ENCODE measurements around the gene ZNF319. TPM values are rescaled to one million over a fixed set of nuclear protein-coding genes. Genes with fewer than 3 reads are reported as not detected.

The ZNF319 gene
- polyA plus RNA-seq, 1 experiment: 4.7 TPM

DNA sequence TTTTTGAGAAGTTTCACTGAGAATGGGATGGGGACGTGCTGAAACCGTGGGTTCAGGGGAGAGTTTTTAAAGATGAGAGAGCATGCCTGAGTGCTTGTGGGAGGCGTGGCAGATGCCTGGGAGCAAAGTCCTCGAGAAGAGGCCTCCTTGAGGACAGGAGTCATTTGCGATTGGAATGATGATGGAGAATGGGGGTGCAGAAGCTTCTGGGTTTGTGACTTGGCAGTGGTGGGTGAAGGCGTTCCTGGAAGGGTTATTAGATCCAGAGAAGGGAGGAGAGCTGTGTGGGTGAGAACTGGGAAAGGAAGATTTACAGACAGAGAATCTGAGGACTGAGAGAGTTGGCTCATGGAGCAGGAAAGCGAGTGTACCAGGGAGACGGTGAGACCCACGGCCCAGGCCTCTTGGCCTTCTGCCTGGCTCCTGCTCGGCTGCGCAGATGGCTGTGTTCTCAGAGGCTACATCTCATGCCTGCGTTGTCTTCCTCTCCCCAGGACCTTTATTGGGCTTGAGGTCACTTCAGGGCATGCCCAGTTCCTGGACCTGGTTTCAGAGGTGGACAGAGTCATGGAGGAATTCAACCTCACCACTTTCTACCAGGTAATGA is 16.5 kb upstream of the ZNF319 start:
- no peak overlapping the region for H3K27ac ChIP-seq (ENCODE audit: low read depth, low read length)
- no peak for DNase-seq (ENCODE audit: low read depth, low spot score)
- H3K9me3 ChIP-seq (ENCODE audit: control insufficient read depth, insufficient read depth, low read length): no peaks in the 10 kb centered on the region
- TF ChIP-seq, protein P1, sequence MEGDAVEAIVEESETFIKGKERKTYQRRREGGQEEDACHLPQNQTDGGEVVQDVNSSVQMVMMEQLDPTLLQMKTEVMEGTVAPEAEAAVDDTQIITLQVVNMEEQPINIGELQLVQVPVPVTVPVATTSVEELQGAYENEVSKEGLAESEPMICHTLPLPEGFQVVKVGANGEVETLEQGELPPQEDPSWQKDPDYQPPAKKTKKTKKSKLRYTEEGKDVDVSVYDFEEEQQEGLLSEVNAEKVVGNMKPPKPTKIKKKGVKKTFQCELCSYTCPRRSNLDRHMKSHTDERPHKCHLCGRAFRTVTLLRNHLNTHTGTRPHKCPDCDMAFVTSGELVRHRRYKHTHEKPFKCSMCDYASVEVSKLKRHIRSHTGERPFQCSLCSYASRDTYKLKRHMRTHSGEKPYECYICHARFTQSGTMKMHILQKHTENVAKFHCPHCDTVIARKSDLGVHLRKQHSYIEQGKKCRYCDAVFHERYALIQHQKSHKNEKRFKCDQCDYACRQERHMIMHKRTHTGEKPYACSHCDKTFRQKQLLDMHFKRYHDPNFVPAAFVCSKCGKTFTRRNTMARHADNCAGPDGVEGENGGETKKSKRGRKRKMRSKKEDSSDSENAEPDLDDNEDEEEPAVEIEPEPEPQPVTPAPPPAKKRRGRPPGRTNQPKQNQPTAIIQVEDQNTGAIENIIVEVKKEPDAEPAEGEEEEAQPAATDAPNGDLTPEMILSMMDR (IDR thresholded peaks at IDR 0.05; ENCODE audit: low read depth, low read length): no peak
- no peak overlapping the region for H3K4me3 ChIP-seq (ENCODE audit: low read depth, low read length)
- POLR2A ChIA-PET: no interaction called here
- CTCF ChIA-PET: no interaction called here
- H3K27me3 ChIP-seq (ENCODE audit: control insufficient read depth, insufficient read depth, low read length): no peaks in the 10 kb centered on the region

DNA sequence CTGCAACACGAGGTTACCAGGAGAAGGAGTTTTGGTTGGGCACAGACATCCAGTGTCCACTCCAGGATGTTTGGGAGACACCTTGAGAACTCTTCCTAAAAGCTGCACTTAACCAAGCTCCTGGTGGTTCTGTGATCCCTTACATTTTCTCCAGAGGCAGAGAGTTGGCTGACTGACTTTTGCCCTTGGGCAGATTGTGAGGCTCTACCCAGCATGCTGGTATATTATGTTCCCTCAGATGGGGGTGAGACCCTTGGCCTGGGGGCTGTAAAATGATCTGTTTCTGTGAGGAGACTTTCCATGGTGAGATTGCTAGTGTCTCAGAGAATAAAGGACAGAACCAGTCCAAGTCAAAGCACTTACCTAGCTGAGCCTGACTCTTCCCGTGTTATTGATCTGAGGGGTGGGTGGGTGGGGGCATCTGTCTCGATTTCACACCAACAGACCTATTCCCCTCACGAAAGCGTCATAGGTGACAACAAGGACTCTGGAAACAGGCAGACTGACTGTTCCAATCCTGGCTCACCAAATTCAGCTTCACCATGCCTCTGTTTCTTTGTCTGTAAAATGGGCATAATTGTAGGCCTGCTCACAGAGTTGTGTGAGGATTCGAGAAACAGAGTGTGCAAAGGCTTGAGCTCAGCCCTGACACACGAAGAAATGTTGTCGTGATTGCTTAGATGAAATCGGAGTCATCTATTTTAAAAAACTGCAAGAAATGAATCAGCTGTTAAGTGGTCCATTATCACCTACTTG is 12.9 kb upstream of the ZNF319 start:
- ChIA-PET POLR2A (no interaction called here), CTCF (interaction anchor here (0.6 to 1.3 kb wide), 3 partner anchors 84 to 712 kb away, joined by 3 to 7 read pairs (median 6); no protein-coding TSS in a partner anchor)

DNA sequence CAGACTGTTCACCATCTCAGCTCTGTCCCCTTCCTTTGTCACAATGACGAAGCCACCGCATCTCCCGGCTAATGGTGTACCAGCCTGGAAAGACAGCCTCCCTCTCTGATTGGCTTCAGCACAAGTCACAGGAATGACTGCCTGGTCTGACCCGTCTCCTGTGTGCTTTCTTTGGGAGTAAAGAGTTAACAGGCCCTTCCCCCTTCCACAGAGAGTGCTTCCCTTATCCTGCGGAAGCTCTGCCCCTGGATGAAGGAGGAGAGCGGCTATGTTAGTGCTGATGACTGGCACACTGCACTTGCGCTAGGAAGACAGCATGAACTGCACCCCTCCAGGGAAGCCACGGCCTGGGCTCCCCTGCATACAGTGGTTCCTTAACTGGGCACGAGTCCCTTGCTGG is 12.0 kb upstream of the ZNF319 start:
- TF ChIP-seq, protein P1 (IDR thresholded peaks at IDR 0.05; ENCODE audit: low read depth, low read length): no peak
- DNase-seq (ENCODE audit: low read depth, low spot score): no peak
- ChIA-PET CTCF (no interaction called here), POLR2A (no interaction called here)
- Histone ChIP-seq H3K9me3 (ENCODE audit: control insufficient read depth, insufficient read depth, low read length) (no peaks in the 10 kb centered on the region), H3K4me3 (ENCODE audit: low read depth, low read length) (no peak overlapping the region), H3K27ac (ENCODE audit: low read depth, low read length) (no peak overlapping the region), H3K27me3 (ENCODE audit: control insufficient read depth, insufficient read depth, low read length) (no peaks in the 10 kb centered on the region)

More for the DNA sequence above, 12.9 kb upstream of the ZNF319 start:
- H3K4me3 ChIP-seq (ENCODE audit: low read depth, low read length): no peak overlapping the region
- no peaks in the 10 kb centered on the region for H3K9me3 ChIP-seq (ENCODE audit: control insufficient read depth, insufficient read depth, low read length)
- no peak for DNase-seq (ENCODE audit: low read depth, low spot score)
- H3K27ac ChIP-seq (ENCODE audit: low read depth, low read length): no peak overlapping the region
- TF ChIP-seq, protein P1 (IDR thresholded peaks at IDR 0.05; ENCODE audit: low read depth, low read length): no peak
- H3K27me3 ChIP-seq (ENCODE audit: control insufficient read depth, insufficient read depth, low read length): no peaks in the 10 kb centered on the region

DNA sequence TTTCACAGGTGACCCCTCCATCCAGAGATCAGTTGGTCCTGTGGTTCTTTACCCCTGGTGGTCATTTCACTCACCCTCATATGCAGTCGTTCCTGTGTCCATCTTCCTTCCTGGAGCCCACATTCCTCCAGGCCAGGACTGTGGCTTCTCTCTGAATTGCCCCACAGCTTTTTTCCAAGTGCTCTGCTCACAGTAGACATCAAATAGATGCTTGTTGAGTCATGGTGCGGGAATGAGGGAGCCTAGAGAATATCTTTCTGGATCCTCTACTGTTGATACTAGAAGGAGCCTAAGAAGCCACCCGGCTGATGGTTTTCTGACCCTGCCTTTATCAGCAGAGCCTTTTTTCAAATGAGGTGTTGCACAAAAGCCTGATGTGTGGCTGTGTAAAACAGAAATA is 11.2 kb upstream of the ZNF319 start:
- CTCF ChIA-PET: interaction anchor here (1.1 to 1.7 kb wide), 3 partner anchors 105 to 421 kb away, joined by 3 to 9 read pairs (median 3); no protein-coding TSS in a partner anchor
- Histone ChIP-seq H3K27ac (ENCODE audit: low read depth, low read length) (peak overlapping the region; percentile 59), H3K27me3 (ENCODE audit: control insufficient read depth, insufficient read depth, low read length) (no peaks in the 10 kb centered on the region), H3K4me3 (ENCODE audit: low read depth, low read length) (no peak overlapping the region), H3K9me3 (ENCODE audit: control insufficient read depth, insufficient read depth, low read length) (no peaks in the 10 kb centered on the region)
- TF ChIP-seq, protein P1 (IDR thresholded peaks at IDR 0.05; ENCODE audit: low read depth, low read length): peak; percentile 21
- DNase-seq (ENCODE audit: low read depth, low spot score): peak; percentile 52
- POLR2A ChIA-PET: interaction anchor here (0.7 kb wide), 1 partner anchor 627 kb away, joined by 3 read pairs; no protein-coding TSS in a partner anchor

DNA sequence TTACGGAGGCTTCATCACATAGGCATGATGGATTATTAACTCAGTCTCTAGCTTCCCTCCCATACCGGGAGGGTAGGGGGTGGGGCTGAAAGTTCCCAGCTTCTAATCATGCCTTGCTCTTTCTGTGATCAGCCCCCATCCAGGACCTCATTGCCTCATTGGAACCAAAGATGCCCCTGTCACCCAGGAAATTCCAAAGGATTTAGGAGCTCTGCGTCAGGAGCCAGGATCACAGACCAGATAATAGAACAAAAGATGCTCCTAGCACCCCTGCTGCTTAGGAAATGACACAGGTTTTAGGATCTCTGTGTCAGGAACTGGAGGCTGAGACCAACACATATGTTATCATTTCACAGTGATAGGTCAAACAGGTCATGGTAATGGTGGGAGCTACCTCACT is 10.4 kb upstream of the ZNF319 start:
- TF ChIP-seq, protein P1 (IDR thresholded peaks at IDR 0.05; ENCODE audit: low read depth, low read length): no peak
- DNase-seq (ENCODE audit: low read depth, low spot score): no peak
- CTCF ChIA-PET: interaction anchor here (1.1 to 2.0 kb wide), 4 partner anchors 104 to 420 kb away, joined by 3 to 9 read pairs (median 5); no protein-coding TSS in a partner anchor
- H3K4me3 ChIP-seq (ENCODE audit: low read depth, low read length): no peak overlapping the region
- H3K27ac ChIP-seq (ENCODE audit: low read depth, low read length): no peak overlapping the region
- POLR2A ChIA-PET: interaction anchor here (0.6 kb wide), 1 partner anchor 112 kb away, joined by 4 read pairs; no protein-coding TSS in a partner anchor
- no peaks in the 10 kb centered on the region for H3K27me3 ChIP-seq (ENCODE audit: control insufficient read depth, insufficient read depth, low read length)
- H3K9me3 ChIP-seq (ENCODE audit: control insufficient read depth, insufficient read depth, low read length): no peaks in the 10 kb centered on the region
